ENCODE results near the gene CCL17. TPM values are rescaled to one million over a fixed set of nuclear protein-coding genes. Genes with fewer than 3 reads are reported as not detected.

CCL17 gene
- total and polyA plus RNA-seq, 10 of the 15 experiments (the other 5 are each of a cell fraction or from before 2014, with no cell fraction given), result 1.2 to 84.9 (median 34.2) TPM

DNA sequence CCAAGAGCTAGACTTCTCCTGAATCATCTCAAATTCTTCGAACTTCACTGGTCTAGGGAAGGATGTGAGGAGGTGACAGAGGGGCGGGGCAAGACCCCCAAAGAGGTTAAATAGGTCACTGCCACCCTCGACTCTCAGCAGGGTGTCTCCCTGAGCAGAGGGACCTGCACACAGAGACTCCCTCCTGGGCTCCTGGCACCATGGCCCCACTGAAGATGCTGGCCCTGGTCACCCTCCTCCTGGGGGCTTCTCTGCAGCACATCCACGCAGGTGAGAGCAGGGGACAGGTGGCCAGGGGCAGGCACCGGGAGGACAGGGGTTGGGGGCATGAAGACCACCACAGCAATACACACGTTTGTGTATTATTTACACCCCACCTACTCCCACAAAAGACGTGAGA, 9.2 kb downstream of the CCL17 start:
- intact Hi-C loops (cut with micrococcal nuclease; ENCODE audit: unreplicated experiment) (loop anchor here (2.0 kb wide), 1 partner anchor 25 kb away; no protein-coding TSS in a partner anchor), in situ Hi-C loops (cut with MboI) (no loop called here)
- no TSS peak for BruUV-seq (replicated peaks)
- no peaks in the 10 kb centered on the region for H3K27me3 ChIP-seq (replicated peaks in 1 of 2; ENCODE audit: control insufficient read depth in 2 of 2, insufficient read depth in 2 of 2, low read length in 1 of 2)
- FAIRE-seq, result no peak
- no peak overlapping the region for H2AFZ ChIP-seq (ENCODE audit: control insufficient read depth, low read depth, low read length)
- WGBS (ENCODE audit: insufficient coverage, insufficient replicate concordance, low lambda C conversion rate, missing lambda C conversion rate), result 2% methylated on average over 7 of the region's 7 CpGs
- ChIA-PET RAD21 (ENCODE audit: unreplicated experiment) (interaction anchor here (0.7 to 6.9 kb wide), 18 partner anchors 9 to 188 kb away, joined by 3 to 87 read pairs (median 5); partner anchors contain the start of genes CCL17 and CX3CL1), POLR2A (interaction anchor here (0.5 to 1.9 kb wide), 8 partner anchors 12 to 109 kb away, joined by 3 to 13 read pairs (median 6); no protein-coding TSS in a partner anchor), SMC1A (ENCODE audit: uncharacterized antibody, unreplicated experiment) (interaction anchor here (1.0 to 4.5 kb wide), 11 partner anchors 9 to 111 kb away, joined by 3 to 93 read pairs (median 4); partner anchors contain the start of gene CCL17), CTCF (interaction anchor here (0.8 to 14.6 kb wide), 10 partner anchors 8 to 112 kb away, joined by 3 to 632 read pairs (median 4); no protein-coding TSS in a partner anchor)
- H3K4me1 ChIP-seq (ENCODE audit: control insufficient read depth, insufficient read depth, low read length), result peaks cover 51% of the 10 kb centered on the region
- DNase-seq (ENCODE audit: low read depth, low spot score), result no peak
- no peak overlapping the region for H3K9ac ChIP-seq (ENCODE audit: control insufficient read depth, insufficient read depth, low read length)
- TF ChIP-seq IKZF1 (conservative IDR thresholded peaks at IDR 0.05) (0 out of 2 replicates have a peak, but pooled peaks have one; percentile 45), NR2F1 (conservative IDR thresholded peaks at IDR 0.05) (0 out of 2 replicates have a peak, but pooled peaks have one; percentile 19)
- TF ChIP-seq, protein P1, sequence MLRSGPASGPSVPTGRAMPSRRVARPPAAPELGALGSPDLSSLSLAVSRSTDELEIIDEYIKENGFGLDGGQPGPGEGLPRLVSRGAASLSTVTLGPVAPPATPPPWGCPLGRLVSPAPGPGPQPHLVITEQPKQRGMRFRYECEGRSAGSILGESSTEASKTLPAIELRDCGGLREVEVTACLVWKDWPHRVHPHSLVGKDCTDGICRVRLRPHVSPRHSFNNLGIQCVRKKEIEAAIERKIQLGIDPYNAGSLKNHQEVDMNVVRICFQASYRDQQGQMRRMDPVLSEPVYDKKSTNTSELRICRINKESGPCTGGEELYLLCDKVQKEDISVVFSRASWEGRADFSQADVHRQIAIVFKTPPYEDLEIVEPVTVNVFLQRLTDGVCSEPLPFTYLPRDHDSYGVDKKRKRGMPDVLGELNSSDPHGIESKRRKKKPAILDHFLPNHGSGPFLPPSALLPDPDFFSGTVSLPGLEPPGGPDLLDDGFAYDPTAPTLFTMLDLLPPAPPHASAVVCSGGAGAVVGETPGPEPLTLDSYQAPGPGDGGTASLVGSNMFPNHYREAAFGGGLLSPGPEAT (IDR thresholded peaks at IDR 0.05; ENCODE audit: low read depth), result 0 out of 2 replicates have a peak, but pooled peaks have one; percentile 29
- TF ChIP-seq, protein P2, sequence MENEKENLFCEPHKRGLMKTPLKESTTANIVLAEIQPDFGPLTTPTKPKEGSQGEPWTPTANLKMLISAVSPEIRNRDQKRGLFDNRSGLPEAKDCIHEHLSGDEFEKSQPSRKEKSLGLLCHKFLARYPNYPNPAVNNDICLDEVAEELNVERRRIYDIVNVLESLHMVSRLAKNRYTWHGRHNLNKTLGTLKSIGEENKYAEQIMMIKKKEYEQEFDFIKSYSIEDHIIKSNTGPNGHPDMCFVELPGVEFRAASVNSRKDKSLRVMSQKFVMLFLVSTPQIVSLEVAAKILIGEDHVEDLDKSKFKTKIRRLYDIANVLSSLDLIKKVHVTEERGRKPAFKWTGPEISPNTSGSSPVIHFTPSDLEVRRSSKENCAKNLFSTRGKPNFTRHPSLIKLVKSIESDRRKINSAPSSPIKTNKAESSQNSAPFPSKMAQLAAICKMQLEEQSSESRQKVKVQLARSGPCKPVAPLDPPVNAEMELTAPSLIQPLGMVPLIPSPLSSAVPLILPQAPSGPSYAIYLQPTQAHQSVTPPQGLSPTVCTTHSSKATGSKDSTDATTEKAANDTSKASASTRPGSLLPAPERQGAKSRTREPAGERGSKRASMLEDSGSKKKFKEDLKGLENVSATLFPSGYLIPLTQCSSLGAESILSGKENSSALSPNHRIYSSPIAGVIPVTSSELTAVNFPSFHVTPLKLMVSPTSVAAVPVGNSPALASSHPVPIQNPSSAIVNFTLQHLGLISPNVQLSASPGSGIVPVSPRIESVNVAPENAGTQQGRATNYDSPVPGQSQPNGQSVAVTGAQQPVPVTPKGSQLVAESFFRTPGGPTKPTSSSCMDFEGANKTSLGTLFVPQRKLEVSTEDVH (IDR thresholded peaks at IDR 0.05; ENCODE audit: low read depth, partially characterized antibody), result no peak
- H4K20me1 ChIP-seq (ENCODE audit: control insufficient read depth, insufficient read depth), result no peaks in the 10 kb centered on the region
- H3K4me2 ChIP-seq (ENCODE audit: control insufficient read depth, insufficient read depth), result peak overlapping the region; percentile 65
- ATAC-seq, result no peak
- H3K27ac ChIP-seq (ENCODE audit: control insufficient read depth, insufficient read depth), result no peak overlapping the region
- no peaks in the 10 kb centered on the region for H3K36me3 ChIP-seq (ENCODE audit: control insufficient read depth in 2 of 2, insufficient read depth in 2 of 2, low read length in 1 of 2)
- no peaks in the 10 kb centered on the region for H3K9me3 ChIP-seq (replicated peaks; ENCODE audit: control insufficient read depth, insufficient read depth, low read length)
- H3K4me3 ChIP-seq, result no peak overlapping the region
- no peaks in the 10 kb centered on the region for H3K79me2 ChIP-seq (ENCODE audit: control insufficient read depth, insufficient read depth, low read length)
